Lower leg skin (tissue), 3 donors: ENCODE data around the gene FBXO44.

Source experiments
- POLR2A ChIP-seq, 2 donors: fragments of 450-650 bp; IDR thresholded peaks; one replicate each; pipeline ENCODE4 v1.6.1; 2016 to 2017; ENCODE audit warnings: antibody characterized with exemption in 2 of 2, mild to moderate bottlenecking in 1 of 2, moderate library complexity in 1 of 2
- TF ChIP-seq, protein P1 (sequence below), 3 donors: fragments of 450-650 bp; IDR thresholded peaks; one replicate each; pipeline ENCODE4 v1.5.1; 2016; ENCODE audit warnings: antibody characterized with exemption in 3 of 3, mild to moderate bottlenecking in 3 of 3, moderate library complexity in 2 of 3

DNA sequence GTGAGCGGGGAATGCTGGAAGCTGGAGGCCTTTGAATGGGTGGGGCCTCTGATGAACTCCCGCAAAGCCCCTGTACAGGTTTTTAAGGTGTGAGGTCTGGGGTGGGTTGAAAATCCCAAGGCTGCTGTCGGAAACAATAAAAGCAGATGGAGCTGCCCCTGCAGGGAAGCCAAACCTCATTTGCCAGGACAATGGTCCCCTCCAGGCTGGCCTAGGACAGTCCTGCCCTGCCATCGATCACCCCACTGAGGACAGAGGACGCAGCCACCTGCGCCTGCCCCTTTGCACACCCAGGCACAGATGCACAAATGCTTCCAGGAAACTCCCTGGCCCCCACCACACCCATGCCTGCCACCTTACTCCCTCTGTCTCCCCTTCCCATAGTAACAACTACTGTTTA lies 41.2 kb downstream of the FBXO44 start:
- TF ChIP-seq, protein P1, sequence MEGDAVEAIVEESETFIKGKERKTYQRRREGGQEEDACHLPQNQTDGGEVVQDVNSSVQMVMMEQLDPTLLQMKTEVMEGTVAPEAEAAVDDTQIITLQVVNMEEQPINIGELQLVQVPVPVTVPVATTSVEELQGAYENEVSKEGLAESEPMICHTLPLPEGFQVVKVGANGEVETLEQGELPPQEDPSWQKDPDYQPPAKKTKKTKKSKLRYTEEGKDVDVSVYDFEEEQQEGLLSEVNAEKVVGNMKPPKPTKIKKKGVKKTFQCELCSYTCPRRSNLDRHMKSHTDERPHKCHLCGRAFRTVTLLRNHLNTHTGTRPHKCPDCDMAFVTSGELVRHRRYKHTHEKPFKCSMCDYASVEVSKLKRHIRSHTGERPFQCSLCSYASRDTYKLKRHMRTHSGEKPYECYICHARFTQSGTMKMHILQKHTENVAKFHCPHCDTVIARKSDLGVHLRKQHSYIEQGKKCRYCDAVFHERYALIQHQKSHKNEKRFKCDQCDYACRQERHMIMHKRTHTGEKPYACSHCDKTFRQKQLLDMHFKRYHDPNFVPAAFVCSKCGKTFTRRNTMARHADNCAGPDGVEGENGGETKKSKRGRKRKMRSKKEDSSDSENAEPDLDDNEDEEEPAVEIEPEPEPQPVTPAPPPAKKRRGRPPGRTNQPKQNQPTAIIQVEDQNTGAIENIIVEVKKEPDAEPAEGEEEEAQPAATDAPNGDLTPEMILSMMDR (IDR thresholded peaks at IDR 0.05): no peak
- TF ChIP-seq POLR2A (IDR thresholded peaks at IDR 0.05): no peak
